GM10847 (cell line): ENCODE measurements around the gene CYTH4.

Experiments
- POLR2A ChIP-seq: IDR thresholded peaks from 2 replicates; pipeline ENCODE4 v1.6.1; 2011; ENCODE audit not compliant: insufficient read length; ENCODE audit errors: extremely low read depth

Gene CYTH4

GRCh38 chr22:37275134-37275533 is 7.2 kb upstream of the CYTH4 start:
- TF ChIP-seq POLR2A: no peak

GRCh38 chr22:37275622-37276021 is 6.7 kb upstream of the CYTH4 start:
- no peak for TF ChIP-seq POLR2A

- TF ChIP-seq POLR2A: no peak
Measured at GRCh38 chr22:37276776-37277175, 5.5 kb upstream of the CYTH4 start.

- no peak for TF ChIP-seq POLR2A
Measured at GRCh38 chr22:37277384-37277783, 4.9 kb upstream of the CYTH4 start.

- TF ChIP-seq POLR2A: no peak
Measured at GRCh38 chr22:37278261-37278660, 4.0 kb upstream of the CYTH4 start.

GRCh38 chr22:37279331-37280181 is 2.8 kb upstream of the CYTH4 start:
- TF ChIP-seq POLR2A: no peak

- no peak for TF ChIP-seq POLR2A
Measured at GRCh38 chr22:37280718-37281117, 1.6 kb upstream of the CYTH4 start.

GRCh38 chr22:37281195-37281594 is 1.1 kb upstream of the CYTH4 start:
- no peak for TF ChIP-seq POLR2A

- TF ChIP-seq POLR2A: no peak
Measured at GRCh38 chr22:37281646-37282384, 493 bp upstream of the CYTH4 start.

GRCh38 chr22:37283393-37283937 is 1.2 kb downstream of the CYTH4 start:
- TF ChIP-seq POLR2A: no peak

- no peak for TF ChIP-seq POLR2A
Measured at GRCh38 chr22:37284126-37284804, 2.0 kb downstream of the CYTH4 start.

GRCh38 chr22:37284805-37285355 is 2.6 kb downstream of the CYTH4 start:
- no peak for TF ChIP-seq POLR2A

GRCh38 chr22:37285937-37286336 is 3.6 kb downstream of the CYTH4 start:
- no peak for TF ChIP-seq POLR2A

GRCh38 chr22:37287550-37287951 is 5.2 kb downstream of the CYTH4 start:
- no peak for TF ChIP-seq POLR2A

GRCh38 chr22:37288521-37288920 is 6.2 kb downstream of the CYTH4 start:
- no peak for TF ChIP-seq POLR2A
